NCI-H2171 treated with DMSO at 0.1 percent for 48 hours (cell line): ENCODE data around the gene ASTE1.
A peak's percentile ranks its signal among the peaks of the same experiment; 100 is the strongest.
"Not testable (repeated sequence)": the region's sequence is repeated elsewhere in the genome, so short reads cannot be mapped to it uniquely, and the experiment has no call there.

Experiments
- DNase-seq: peaks from one replicate; lab custom pipeline; 2025; lab: John Stamatoyannopoulos, UW

Gene ASTE1

GRCh38 chr3:131008326-131008725 is 18.3 kb downstream of the ASTE1 start:
- no peak for DNase-seq

GRCh38 chr3:131007782-131008181 is 18.8 kb downstream of the ASTE1 start:
- DNase-seq = no peak

GRCh38 chr3:131007256-131007655 is 19.4 kb downstream of the ASTE1 start:
- DNase-seq = no peak

- DNase-seq = no peak
Observed at GRCh38 chr3:131004603-131005002, 22.0 kb downstream of the ASTE1 start.

GRCh38 chr3:131001071-131001470 is 25.6 kb downstream of the ASTE1 start:
- no peak for DNase-seq

GRCh38 chr3:130997289-130997688 is 29.3 kb downstream of the ASTE1 start:
- DNase-seq = no peak

GRCh38 chr3:130992344-130992743 is 34.3 kb downstream of the ASTE1 start:
- DNase-seq = peak; percentile 58

GRCh38 chr3:130991126-130991525 is 35.5 kb downstream of the ASTE1 start:
- no peak for DNase-seq

- no peak for DNase-seq
Observed at GRCh38 chr3:130990282-130990681, 36.3 kb downstream of the ASTE1 start.

GRCh38 chr3:130981469-130981868 is 45.2 kb downstream of the ASTE1 start:
- DNase-seq = no peak

GRCh38 chr3:130979117-130979516 is 47.5 kb downstream of the ASTE1 start:
- DNase-seq = no peak

- no peak for DNase-seq
Observed at GRCh38 chr3:130976706-130977105, 49.9 kb downstream of the ASTE1 start.

GRCh38 chr3:130975251-130975650 is 51.4 kb downstream of the ASTE1 start:
- no peak for DNase-seq

GRCh38 chr3:130974201-130974600 is 52.4 kb downstream of the ASTE1 start:
- DNase-seq = no peak

GRCh38 chr3:130973406-130973805 is 53.2 kb downstream of the ASTE1 start:
- no peak for DNase-seq

GRCh38 chr3:130972592-130972991 is 54.0 kb downstream of the ASTE1 start:
- not testable (repeated sequence) for DNase-seq

- DNase-seq = no peak
Observed at GRCh38 chr3:130971208-130971607, 55.4 kb downstream of the ASTE1 start.

- no peak for DNase-seq
Observed at GRCh38 chr3:130969621-130970020, 57.0 kb downstream of the ASTE1 start.

- no peak for DNase-seq
Observed at GRCh38 chr3:130968221-130968620, 58.4 kb downstream of the ASTE1 start.

- DNase-seq = no peak
Observed at GRCh38 chr3:130967281-130967680, 59.3 kb downstream of the ASTE1 start.

- no peak for DNase-seq
Observed at GRCh38 chr3:130963878-130964277, 62.7 kb downstream of the ASTE1 start.
